Osteocyte (in vitro differentiated cells): ENCODE measurements around the gene LEMD2. TPM values are rescaled to one million over a fixed set of nuclear protein-coding genes. Genes with fewer than 3 reads are reported as not detected.
A peak's percentile ranks its signal among the peaks of the same experiment; 100 is the strongest.

Experiments
- DNase-seq: peaks from one replicate; pipeline ENCODE4 v3.0.0; 2021; ENCODE audit warnings: mixed read lengths; ENCODE audit not compliant: unreplicated experiment; ENCODE audit errors: extremely low spot score
- H3K27ac Mint-ChIP-seq: one replicate; pipeline ENCODE4 v1.8.0; 2021; ENCODE audit warnings: mild to moderate bottlenecking, mixed read lengths; ENCODE audit not compliant: unreplicated experiment
- H3K27me3 Mint-ChIP-seq: one replicate; pipeline ENCODE4 v1.8.0; 2021; ENCODE audit warnings: mixed read lengths; ENCODE audit not compliant: unreplicated experiment
- H3K36me3 Mint-ChIP-seq: one replicate; pipeline ENCODE4 v1.8.0; 2021; ENCODE audit warnings: mixed read lengths; ENCODE audit not compliant: unreplicated experiment
- H3K4me1 Mint-ChIP-seq: one replicate; pipeline ENCODE4 v1.8.0; 2021; ENCODE audit warnings: mixed read lengths; ENCODE audit not compliant: unreplicated experiment
- H3K4me3 Mint-ChIP-seq: one replicate; pipeline ENCODE4 v1.8.0; 2021; ENCODE audit warnings: mild to moderate bottlenecking, moderate library complexity, mixed read lengths; ENCODE audit not compliant: unreplicated experiment
- H3K9me3 Mint-ChIP-seq: one replicate; pipeline ENCODE4 v1.8.0; 2021; ENCODE audit warnings: mixed read lengths; ENCODE audit not compliant: unreplicated experiment
- CTCF ChIP-seq: fragments of 200-600 bp; sonication (generic); IDR thresholded peaks from 2 replicates; pipeline ENCODE4 v1.5.0; 2021; ENCODE audit warnings: antibody characterized with exemption, mild to moderate bottlenecking, moderate library complexity
- total RNA-seq: library from RNA; stranded (reverse); gene quantifications from 2 replicates; pipeline ENCODE4 v1.2.1, GENCODE V29; 2021

Gene LEMD2
- total RNA-seq, 1 donor from 2014 or later = 70.4 TPM

- Mint-ChIP-seq H3K4me3 (no peak overlapping the region), H3K4me1 (peaks cover 61% of the 10 kb centered on the region), H3K27ac (peak overlapping the region; percentile 82), H3K9me3 (no peaks in the 10 kb centered on the region), H3K27me3 (no peaks in the 10 kb centered on the region), H3K36me3 (peaks cover 48% of the 10 kb centered on the region)
- no peak for DNase-seq
- TF ChIP-seq CTCF = no peak
Measured at GRCh38 chr6:33782561-33782960, 6.4 kb downstream of the LEMD2 start.

GRCh38 chr6:33781131-33781975, 7.6 kb downstream of the LEMD2 start:
- Mint-ChIP-seq H3K4me1 (peaks cover 49% of the 10 kb centered on the region), H3K27ac (peak overlapping the region; percentile 82), H3K4me3 (no peak overlapping the region), H3K36me3 (peaks cover 57% of the 10 kb centered on the region), H3K9me3 (no peaks in the 10 kb centered on the region), H3K27me3 (no peaks in the 10 kb centered on the region)
- no peak for DNase-seq
- no peak for TF ChIP-seq CTCF

- Mint-ChIP-seq H3K4me3 (no peak overlapping the region), H3K27me3 (no peaks in the 10 kb centered on the region), H3K36me3 (peaks cover 68% of the 10 kb centered on the region), H3K4me1 (peaks cover 35% of the 10 kb centered on the region), H3K27ac (no peak overlapping the region), H3K9me3 (no peaks in the 10 kb centered on the region)
- no peak for DNase-seq
- no peak for TF ChIP-seq CTCF
Measured at GRCh38 chr6:33779895-33780294, 9.0 kb downstream of the LEMD2 start.

GRCh38 chr6:33779290-33779689, 9.6 kb downstream of the LEMD2 start:
- DNase-seq = no peak
- peak; percentile 10 for TF ChIP-seq CTCF
- Mint-ChIP-seq H3K27ac (no peak overlapping the region), H3K4me3 (no peak overlapping the region), H3K36me3 (peaks cover 68% of the 10 kb centered on the region), H3K4me1 (peaks cover 31% of the 10 kb centered on the region), H3K9me3 (no peaks in the 10 kb centered on the region), H3K27me3 (no peaks in the 10 kb centered on the region)

GRCh38 chr6:33778444-33779121, 10.3 kb downstream of the LEMD2 start:
- Mint-ChIP-seq H3K9me3 (no peaks in the 10 kb centered on the region), H3K27me3 (no peaks in the 10 kb centered on the region), H3K36me3 (peaks cover 63% of the 10 kb centered on the region), H3K4me3 (no peak overlapping the region), H3K27ac (no peak overlapping the region), H3K4me1 (peaks cover 29% of the 10 kb centered on the region)
- no peak for DNase-seq
- TF ChIP-seq CTCF = no peak
